LNCaP clone FGC (cell line): ENCODE results near the gene C17orf58.
"Not testable (repeated sequence)": the region's sequence is repeated elsewhere in the genome, so short reads cannot be mapped to it uniquely, and the experiment has no call there.

Experiments used
- DNase-seq: peaks from one replicate; pipeline ENCODE4 v3.0.0-alpha.2; 2011; ENCODE audit warnings: low read depth
- H3K4me3 ChIP-seq: 2 replicates; pipeline ENCODE4 v1.5.1; 2011; ENCODE audit warnings: mild to moderate bottlenecking, low read depth, low read length, control low read depth
- TF ChIP-seq, protein P1 (sequence below): IDR thresholded peaks from 2 replicates; pipeline ENCODE4 v1.5.1; 2012; ENCODE audit warnings: mild to moderate bottlenecking; ENCODE audit not compliant: control insufficient read depth, insufficient read depth; ENCODE audit errors: extremely low read depth

C17orf58 gene

DNA sequence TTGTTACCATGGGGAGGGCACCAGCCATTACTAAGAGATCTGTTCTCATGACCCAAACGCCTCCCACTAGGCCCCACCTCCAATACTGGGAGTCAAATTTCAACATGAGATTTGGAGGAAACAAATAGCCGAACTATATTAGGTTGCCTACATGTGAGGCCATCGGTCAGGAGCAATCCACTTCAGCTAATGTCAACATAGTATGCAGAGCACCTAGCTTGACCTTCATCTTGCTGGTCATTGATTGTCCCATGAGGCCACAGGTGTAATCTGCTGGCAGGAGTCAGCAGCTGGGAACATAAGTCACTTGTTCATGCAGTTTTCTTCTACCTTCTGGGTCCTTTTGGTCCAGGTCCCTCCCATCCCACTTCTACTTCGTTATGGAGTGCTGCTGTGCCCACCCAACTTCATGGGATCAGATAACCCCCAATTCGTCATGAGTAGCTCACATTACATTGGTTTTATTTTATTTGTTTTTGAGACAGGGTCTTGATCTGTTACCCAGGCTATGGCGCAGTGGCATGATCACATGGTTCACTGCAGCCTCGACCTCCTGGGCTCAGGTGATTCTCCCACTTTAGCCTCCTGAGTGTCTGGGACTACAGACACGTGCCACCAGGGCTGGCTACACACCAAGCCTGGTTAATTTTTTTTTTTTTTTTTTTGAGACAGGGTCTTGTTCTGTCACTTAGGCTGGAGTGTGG, 33.4 kb upstream of the C17orf58 start:
- TF ChIP-seq, protein P1, sequence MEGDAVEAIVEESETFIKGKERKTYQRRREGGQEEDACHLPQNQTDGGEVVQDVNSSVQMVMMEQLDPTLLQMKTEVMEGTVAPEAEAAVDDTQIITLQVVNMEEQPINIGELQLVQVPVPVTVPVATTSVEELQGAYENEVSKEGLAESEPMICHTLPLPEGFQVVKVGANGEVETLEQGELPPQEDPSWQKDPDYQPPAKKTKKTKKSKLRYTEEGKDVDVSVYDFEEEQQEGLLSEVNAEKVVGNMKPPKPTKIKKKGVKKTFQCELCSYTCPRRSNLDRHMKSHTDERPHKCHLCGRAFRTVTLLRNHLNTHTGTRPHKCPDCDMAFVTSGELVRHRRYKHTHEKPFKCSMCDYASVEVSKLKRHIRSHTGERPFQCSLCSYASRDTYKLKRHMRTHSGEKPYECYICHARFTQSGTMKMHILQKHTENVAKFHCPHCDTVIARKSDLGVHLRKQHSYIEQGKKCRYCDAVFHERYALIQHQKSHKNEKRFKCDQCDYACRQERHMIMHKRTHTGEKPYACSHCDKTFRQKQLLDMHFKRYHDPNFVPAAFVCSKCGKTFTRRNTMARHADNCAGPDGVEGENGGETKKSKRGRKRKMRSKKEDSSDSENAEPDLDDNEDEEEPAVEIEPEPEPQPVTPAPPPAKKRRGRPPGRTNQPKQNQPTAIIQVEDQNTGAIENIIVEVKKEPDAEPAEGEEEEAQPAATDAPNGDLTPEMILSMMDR: no peak
- no peak overlapping the region for H3K4me3 ChIP-seq
- no peak for DNase-seq

DNA sequence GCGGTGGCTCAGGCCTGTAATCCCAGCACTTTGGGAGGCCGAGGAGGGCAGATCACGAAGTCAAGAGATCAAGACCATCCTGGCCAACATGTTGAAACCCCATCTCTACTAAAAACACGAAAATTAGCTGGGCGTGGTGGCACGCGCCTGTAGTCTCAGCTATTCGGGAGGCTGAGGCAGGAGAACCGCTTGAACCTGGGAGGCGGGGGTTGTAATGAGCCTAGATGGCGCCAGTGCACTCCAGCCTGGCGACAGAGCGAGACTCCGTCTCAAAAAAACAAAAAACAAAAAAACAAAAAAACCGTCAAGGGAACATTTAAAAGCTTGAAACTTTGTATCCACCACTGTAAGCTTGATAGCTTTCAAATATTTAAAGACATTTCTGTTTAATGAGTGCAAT, 26.3 kb upstream of the C17orf58 start:
- H3K4me3 ChIP-seq: not testable (repeated sequence)

DNA sequence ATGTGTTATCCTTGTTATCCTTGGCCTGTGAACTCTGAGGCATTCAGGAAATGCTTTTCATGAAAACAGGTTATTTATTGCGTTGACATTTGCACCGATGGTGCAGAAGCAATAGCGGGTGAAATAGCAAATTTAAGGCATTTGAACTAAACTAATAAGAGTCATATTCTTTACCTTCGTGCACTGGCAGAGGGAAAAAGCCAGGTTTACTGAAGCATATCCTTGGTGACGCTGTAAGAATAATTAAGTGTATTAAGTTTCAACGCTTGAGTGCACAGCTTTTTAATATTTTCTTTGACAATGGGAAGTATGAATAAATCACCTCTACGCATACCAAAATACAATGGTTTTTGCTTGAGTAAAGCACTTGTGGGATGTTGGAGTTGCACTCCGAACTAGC, 25.7 kb upstream of the C17orf58 start:
- TF ChIP-seq, protein P1: no peak
- DNase-seq: no peak

More for the DNA sequence above, 26.3 kb upstream of the C17orf58 start:
- DNase-seq: not testable (repeated sequence)

DNA sequence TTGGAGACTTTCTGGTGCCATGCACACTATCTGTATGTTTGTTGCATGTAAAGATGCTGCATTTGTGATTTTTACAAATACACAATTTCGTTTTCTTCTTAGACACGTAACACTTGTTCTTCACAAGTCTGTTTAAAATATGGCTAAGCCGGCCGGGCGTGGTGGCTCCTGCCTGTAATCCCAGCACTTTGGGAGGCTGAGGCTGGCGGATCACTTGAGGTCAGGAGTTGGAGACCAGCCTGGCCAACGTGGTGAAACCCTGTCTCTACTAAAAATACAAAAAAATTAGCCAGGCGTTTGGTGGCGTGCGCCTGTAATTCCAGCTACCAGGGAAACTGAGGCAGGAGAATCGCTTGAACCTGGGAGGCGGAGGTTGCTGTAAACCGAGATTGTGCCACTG, 24.5 kb upstream of the C17orf58 start:
- peak overlapping the region; percentile 61 for H3K4me3 ChIP-seq
- DNase-seq: not testable (repeated sequence)

More for the DNA sequence above, 25.7 kb upstream of the C17orf58 start:
- H3K4me3 ChIP-seq: no peak overlapping the region

DNA sequence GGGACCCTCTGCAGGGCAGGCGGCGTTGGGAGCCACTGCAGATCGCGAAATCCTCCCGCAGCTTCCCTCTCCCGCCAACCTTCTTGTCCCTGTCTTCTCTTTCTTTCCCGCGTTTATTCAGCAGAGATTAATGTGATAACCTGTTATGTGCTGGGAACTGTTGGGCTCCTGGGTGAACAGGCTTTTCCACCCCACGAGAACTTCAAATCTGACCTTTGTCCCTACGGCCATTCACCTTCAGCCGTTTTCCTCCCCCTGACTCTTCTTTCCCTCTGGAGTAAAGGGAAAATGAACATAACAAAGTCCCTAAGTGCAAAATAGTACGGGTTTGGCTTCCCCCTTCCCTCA, 24.1 kb upstream of the C17orf58 start:
- no peak for DNase-seq
- TF ChIP-seq, protein P1: no peak
- peak overlapping the region; percentile 61 for H3K4me3 ChIP-seq

DNA sequence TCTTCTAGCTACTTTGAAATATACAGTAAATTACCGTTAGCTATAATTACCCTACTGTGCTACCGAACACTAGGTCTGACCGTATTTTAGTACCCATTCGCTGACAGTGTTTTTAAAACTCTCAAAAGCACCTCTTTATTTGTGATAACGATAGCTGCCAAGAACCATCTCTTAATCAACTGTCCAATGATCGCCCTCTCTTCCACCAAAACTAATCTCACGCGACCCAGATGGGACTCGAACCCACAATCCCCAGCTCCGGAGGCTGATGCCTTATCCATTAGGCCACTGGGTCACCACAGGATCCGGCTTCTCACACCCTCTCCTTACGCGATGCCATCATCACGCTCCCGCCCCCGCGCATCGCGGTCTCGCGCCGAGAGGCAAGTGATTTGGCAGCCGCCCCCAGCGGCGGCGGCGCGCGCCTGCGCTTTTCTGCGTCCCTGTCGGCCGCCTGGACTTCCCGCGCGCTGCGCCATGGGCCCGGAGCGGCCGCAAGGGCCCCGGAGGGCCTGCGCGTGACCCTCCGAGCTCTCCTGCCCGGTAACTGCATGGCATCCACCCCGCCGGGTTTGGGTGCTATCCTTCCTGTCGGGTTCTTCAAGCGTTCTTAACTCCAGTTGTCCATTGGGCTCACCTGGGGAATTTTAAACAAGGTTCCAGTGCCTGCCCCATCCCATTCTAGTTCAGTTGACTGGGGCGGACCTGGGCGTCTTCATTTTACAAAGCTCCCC, 23.6 kb upstream of the C17orf58 start:
- TF ChIP-seq, protein P1: no peak
- peak overlapping the region; percentile 61 for H3K4me3 ChIP-seq
- DNase-seq: peak; percentile 91

DNA sequence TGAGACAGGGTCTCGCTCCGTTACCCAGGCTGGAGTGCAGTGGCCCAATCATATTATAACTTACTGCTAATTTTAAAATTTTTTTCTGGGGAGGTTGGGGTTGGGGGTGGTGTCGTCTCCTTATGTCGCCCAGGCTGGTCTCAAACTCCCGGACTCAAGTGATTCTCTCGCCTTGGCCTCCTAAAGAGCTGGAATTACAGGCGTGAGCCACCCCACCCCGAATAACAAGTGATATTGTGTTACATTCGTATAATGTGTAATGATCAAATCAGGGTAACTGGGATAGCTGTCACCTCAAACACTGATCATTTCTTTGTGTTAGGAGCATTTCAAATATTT, 23.0 kb upstream of the C17orf58 start:
- TF ChIP-seq, protein P1: no peak

DNA sequence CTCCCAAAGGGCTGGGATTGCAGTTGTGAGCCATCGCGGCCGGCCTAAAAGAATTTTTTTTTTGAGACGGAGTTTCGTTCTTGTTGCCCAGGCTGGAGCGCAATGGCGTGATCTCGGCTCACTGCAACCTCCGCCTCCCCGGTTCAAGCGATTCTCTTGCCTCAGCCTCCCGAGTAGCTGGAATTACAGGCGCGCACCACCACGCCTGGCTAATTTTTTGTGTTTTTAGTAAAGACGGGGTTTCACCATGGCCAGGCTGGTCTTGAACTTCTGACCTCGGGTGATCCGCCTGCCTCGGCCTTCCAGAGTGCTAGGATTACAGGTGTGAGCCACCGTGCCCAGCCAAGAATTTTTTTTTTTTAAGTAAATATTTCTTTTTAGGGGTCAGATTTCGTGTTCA, 22.2 kb upstream of the C17orf58 start:
- H3K4me3 ChIP-seq, DNase-seq: not testable (repeated sequence)

More for the DNA sequence above, 23.0 kb upstream of the C17orf58 start:
- no peak for DNase-seq
- peak overlapping the region; percentile 11; the same call in 1 of the 2 replicates for H3K4me3 ChIP-seq
